Measurements from ENCODE around the gene SLC29A3.

SLC29A3 gene

DNA sequence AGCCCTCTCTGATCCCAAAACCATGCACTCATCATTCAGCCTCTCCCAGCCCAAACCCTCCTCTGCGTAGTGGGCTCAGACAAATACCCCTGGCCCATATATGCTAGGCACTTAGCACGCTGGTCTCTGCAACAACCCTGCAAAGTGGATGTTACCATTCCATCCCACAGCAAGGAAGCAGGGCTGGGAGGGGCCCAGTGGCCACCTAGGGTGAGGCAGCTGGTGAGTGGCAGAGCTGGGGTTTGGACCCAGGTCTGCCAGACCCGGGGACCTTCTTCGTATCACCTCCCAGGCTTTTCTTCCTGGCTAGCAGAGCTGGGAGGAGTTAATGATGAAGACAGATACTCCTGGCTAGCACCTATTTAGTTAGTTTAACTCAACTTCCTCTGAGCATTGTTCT lies 33.1 kb upstream of the SLC29A3 start:
- no peak for DNase-seq (ENCODE audit: low spot score)
- TF ChIP-seq, protein P1, sequence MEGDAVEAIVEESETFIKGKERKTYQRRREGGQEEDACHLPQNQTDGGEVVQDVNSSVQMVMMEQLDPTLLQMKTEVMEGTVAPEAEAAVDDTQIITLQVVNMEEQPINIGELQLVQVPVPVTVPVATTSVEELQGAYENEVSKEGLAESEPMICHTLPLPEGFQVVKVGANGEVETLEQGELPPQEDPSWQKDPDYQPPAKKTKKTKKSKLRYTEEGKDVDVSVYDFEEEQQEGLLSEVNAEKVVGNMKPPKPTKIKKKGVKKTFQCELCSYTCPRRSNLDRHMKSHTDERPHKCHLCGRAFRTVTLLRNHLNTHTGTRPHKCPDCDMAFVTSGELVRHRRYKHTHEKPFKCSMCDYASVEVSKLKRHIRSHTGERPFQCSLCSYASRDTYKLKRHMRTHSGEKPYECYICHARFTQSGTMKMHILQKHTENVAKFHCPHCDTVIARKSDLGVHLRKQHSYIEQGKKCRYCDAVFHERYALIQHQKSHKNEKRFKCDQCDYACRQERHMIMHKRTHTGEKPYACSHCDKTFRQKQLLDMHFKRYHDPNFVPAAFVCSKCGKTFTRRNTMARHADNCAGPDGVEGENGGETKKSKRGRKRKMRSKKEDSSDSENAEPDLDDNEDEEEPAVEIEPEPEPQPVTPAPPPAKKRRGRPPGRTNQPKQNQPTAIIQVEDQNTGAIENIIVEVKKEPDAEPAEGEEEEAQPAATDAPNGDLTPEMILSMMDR (IDR thresholded peaks at IDR 0.05; ENCODE audit: extremely low read depth, missing control alignments) = no peak

GRCh38 chr10:71286521-71287294 lies 32.4 kb upstream of the SLC29A3 start:
- no peak for DNase-seq (ENCODE audit: low spot score)
- TF ChIP-seq, protein P1 (IDR thresholded peaks at IDR 0.05; ENCODE audit: extremely low read depth, missing control alignments) = no peak

DNA sequence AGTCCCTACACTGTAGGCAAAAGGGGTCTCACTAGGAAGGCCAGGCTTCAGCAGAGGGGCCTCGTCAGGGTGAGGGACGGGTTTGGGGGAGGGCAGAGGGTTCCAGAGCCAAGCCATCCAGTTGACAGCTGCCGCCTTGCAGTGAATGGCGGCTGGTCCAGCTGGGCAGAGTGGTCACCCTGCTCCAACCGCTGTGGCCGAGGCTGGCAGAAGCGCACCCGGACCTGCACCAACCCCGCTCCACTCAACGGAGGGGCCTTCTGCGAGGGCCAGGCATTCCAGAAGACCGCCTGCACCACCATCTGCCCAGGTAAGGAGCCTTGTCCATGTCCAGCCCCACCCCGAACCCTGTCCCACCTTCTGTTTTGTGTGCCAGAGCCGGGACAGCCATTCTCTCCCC lies 31.6 kb upstream of the SLC29A3 start:
- no peak for DNase-seq (ENCODE audit: low spot score)
- TF ChIP-seq, protein P1 (IDR thresholded peaks at IDR 0.05; ENCODE audit: extremely low read depth, missing control alignments) = no peak

- no peak for DNase-seq (ENCODE audit: low spot score)
- TF ChIP-seq, protein P1 (IDR thresholded peaks at IDR 0.05; ENCODE audit: extremely low read depth, missing control alignments) = no peak
Observed at GRCh38 chr10:71288461-71288860, 30.6 kb upstream of the SLC29A3 start.

GRCh38 chr10:71289421-71290130 lies 29.5 kb upstream of the SLC29A3 start:
- DNase-seq (ENCODE audit: low spot score) = no peak
- TF ChIP-seq, protein P1 (IDR thresholded peaks at IDR 0.05; ENCODE audit: extremely low read depth, missing control alignments) = no peak

DNA sequence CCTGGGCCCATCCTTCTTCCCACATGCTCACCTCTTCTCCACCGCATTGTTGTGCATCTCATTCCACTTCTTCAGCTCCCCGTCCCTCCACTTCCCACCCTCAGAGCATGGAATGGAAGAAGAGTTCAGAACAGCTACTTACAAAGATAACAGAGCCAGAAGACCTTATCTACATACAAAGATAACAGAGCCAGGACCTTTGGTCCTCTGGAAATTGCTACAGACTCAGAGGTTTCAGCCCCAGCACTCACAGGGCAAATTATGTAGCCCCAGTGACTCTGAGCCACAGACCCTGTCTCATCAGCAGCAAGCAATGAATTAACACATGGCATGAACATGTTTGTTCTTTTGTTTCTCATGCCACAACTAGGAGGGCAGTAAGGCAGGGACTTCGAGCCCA lies 28.7 kb upstream of the SLC29A3 start:
- TF ChIP-seq, protein P1 (IDR thresholded peaks at IDR 0.05; ENCODE audit: extremely low read depth, missing control alignments) = no peak
- DNase-seq (ENCODE audit: low spot score) = no peak

DNA sequence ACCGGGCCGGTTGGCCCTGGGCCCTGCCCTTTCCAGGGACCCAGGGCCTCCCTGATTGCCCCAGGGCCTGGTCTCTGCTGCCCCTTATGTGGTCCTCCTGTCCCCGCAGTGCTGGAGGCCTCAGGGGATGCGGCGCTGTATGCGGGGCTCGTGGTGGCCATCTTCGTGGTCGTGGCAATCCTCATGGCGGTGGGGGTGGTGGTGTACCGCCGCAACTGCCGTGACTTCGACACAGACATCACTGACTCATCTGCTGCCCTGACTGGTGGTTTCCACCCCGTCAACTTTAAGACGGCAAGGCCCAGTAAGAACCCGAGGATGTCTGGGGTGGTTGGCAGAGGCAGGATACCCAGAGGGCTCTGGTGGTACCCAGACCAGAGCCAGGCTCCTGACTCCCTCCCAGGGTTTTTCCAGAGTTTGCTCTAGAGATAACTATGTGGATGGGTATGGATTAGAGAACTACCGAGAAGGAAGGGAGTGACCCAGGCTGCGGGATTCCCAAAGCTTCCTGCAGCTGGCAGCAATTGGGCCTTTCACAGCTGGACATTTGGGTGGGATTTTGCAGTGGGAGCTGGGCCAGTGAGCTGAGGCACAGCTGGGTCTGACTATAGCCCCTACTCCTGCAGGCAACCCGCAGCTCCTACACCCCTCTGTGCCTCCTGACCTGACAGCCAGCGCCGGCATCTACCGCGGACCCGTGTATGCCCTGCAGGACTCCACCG lies 28.1 kb upstream of the SLC29A3 start:
- TF ChIP-seq, protein P1 (IDR thresholded peaks at IDR 0.05; ENCODE audit: extremely low read depth, missing control alignments) = no peak
- no peak for DNase-seq (ENCODE audit: low spot score)

All from GM20000 (cell line).